Measurements from ENCODE around the gene MTRFR. TPM values are rescaled to one million over a fixed set of nuclear protein-coding genes. Genes with fewer than 3 reads are reported as not detected.
"Not testable (repeated sequence)": the region's sequence is repeated elsewhere in the genome, so short reads cannot be mapped to it uniquely, and the experiment has no call there.

Gene MTRFR
- total RNA-seq (2014; rRNA removed; shearing (Covaris generic)) = 16.9 and 19.8 TPM in 2 replicates

DNA sequence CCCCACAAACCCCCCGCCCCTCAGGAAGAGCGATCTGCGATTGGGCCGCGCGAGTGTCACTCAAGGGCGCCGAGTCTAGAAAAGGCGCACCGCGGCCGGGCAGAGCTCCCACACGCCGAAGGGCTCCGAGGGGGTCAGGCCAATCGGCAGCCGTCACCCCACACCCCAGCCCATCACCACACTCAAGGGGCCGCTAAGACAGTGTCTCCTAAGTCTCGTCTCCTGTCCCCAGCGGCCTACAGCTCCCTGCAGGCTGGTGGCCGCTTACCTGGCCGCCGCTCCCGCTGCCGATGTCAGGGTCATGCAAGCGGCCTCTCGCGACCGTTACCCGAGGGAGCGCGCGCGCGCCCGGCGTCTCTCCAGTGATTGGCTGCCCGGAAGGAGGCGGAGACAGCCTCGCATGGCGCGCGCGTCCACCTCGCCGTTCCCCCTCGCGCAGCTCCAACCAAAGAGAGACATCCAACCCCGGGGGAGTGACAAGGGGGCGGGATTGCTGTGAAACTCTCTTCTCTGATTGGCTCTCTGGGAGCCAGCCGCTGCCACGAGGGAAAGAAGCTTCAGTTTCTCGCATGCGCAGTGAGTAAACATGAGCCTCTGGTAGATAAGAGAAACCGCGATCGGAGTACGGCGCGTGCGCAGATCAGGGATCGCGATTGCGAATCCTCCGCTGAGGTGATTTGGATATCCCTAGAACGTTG, at the start of gene MTRFR, which contains the start of gene MPHOSPH9:
Gene MTRFR, plus strand, starts transcription at position 630 of the 698 bp plus-strand sequence. CDS start 20,239 bp downstream, outside the sequence.
Gene MPHOSPH9, minus strand, starts transcription at position 335 of the 698 bp plus-strand sequence. CDS start 2,777 bp downstream, outside the sequence.
- H3K4me1 ChIP-seq = no peaks in the 10 kb centered on the region
- DNase-seq = peak; percentile 99 to 100
- peak within 1 kb of the TSS; percentile 68 for H3K4me3 ChIP-seq

DNA sequence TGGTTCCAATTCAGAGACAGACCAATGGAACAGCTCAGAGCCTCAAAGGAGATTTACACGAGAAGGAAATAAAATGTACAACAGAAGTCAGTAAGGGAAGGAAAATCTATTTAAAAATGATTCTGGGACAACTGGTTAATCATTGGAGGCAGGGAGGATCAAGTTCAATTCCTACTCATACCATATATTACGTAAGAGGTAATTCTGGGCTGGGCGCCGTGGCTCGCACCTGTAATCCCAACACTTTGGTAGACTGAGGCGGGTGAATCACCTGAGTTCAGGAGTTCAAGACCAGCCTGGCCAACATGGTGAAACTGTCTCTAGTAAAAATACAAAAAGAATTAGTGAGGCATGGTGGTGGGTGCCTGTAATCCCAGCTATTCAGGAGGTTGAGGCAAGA, 45.6 kb upstream of the MTRFR start:
- Histone ChIP-seq H3K36me3 (peaks cover 52% of the 10 kb centered on the region), H3K9me3 (replicated peaks) (no peaks in the 10 kb centered on the region), H3K4me3 (no peak overlapping the region), H3K4me1 (no peaks in the 10 kb centered on the region), H3K27me3 (no peaks in the 10 kb centered on the region), H3K27ac (no peak overlapping the region)
- no peak for DNase-seq

More for the DNA sequence above, at the start of gene MTRFR, which contains the start of gene MPHOSPH9:
- H3K9me3 ChIP-seq (replicated peaks) = no peaks in the 10 kb centered on the region
- peaks cover 4% of the 10 kb centered on the region; the same call in 1 of the 2 replicates for H3K36me3 ChIP-seq
- peak within 1 kb of the TSS; percentile 75 for H3K27ac ChIP-seq
- H3K27me3 ChIP-seq = no peaks in the 10 kb centered on the region

DNA sequence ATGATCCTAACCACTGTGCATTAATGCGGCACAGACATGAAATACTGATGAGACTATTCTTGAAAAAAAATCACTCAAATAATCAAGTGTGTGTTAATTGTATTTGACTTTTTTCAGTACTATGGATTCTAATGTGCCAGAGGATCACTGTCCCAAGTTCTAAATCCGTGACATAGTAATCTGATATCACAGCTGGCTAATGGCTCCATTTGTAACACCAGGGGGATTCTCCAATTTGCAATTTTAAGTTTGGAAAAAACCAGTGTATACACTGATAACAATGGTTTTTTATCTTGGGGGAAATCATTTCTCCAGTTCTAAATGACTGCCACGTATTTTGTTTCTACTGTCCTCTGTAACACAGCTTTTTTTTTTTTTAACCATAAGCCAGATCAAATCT, 33.3 kb upstream of the MTRFR start:
- no peak overlapping the region for H3K4me3 ChIP-seq
- no peaks in the 10 kb centered on the region for H3K9me3 ChIP-seq (replicated peaks)
- peaks cover 44% of the 10 kb centered on the region for H3K36me3 ChIP-seq
- no peaks in the 10 kb centered on the region for H3K27me3 ChIP-seq
- peak in 1 of 2 experiments; percentile 31 for DNase-seq
- no peak overlapping the region for H3K27ac ChIP-seq
- no peaks in the 10 kb centered on the region for H3K4me1 ChIP-seq

DNA sequence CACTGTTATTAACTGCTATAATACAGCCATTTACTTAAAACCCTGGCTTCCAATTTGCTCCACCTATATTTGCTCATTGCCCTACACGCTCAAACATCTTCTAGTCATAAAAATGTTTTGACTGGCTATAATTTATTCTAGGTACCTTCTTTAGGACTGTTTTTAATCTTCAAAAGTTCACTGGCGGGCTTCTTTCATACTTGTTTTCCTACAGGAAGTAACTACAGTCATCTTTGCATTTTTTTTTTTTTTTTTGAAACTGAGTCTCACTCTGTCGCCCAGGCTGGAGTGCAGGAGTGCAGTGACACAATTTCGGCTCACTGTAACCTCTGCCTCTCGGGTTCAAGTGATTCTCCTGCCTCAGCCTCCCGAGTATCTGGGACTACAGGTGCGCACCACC, 32.8 kb upstream of the MTRFR start:
- Histone ChIP-seq H3K4me1 (no peaks in the 10 kb centered on the region), H3K27ac (no peak overlapping the region), H3K9me3 (replicated peaks) (no peaks in the 10 kb centered on the region), H3K4me3 (no peak overlapping the region), H3K36me3 (peaks cover 49% of the 10 kb centered on the region), H3K27me3 (no peaks in the 10 kb centered on the region)
- DNase-seq = no peak

DNA sequence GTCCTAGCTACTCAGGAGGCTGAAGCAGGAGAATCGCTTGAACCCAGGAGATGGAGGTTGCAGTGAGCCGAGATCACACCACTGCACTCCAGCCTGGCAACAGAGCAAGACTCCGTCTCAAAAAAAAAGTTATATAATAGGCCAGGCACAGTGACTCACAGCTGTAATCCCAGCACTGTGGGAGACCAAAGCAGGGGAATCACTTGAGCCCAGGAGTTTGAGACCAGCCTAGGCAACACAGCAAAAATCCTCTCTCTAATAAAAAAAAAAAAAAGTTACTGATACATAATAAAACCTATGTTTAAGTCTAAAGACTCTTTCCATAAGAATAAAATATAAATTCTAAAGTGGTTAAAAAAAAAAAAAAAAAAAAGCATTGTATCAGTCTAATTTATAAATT, 26.4 kb upstream of the MTRFR start:
- H3K4me1 ChIP-seq; H3K9me3 ChIP-seq (replicated peaks); H3K27me3 ChIP-seq; DNase-seq; H3K4me3 ChIP-seq; H3K27ac ChIP-seq: not testable (repeated sequence)
- peaks cover 58% of the 10 kb centered on the region for H3K36me3 ChIP-seq

DNA sequence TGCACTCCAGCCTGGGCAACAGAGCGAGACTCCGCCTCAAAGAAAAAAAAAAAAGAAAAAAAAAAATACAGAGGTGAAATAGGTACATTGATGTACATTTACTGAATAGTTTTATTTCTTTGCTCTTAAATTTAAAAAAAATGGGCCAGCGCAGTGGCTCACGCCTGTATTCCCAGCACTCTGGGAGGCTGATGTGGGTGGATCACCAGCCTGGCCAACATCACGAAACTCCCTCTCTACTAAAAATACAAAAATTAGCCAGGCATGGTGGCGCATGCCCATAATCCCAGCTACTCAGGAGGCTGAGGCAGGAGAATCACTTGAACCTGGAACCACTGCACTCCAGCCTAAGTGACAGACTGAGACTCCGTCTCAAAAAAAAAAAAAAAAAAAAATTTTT, 25.4 kb upstream of the MTRFR start:
- H3K27ac ChIP-seq; H3K9me3 ChIP-seq (replicated peaks); H3K4me1 ChIP-seq; H3K27me3 ChIP-seq; DNase-seq; H3K4me3 ChIP-seq: not testable (repeated sequence)
- H3K36me3 ChIP-seq = peaks cover 54% of the 10 kb centered on the region

DNA sequence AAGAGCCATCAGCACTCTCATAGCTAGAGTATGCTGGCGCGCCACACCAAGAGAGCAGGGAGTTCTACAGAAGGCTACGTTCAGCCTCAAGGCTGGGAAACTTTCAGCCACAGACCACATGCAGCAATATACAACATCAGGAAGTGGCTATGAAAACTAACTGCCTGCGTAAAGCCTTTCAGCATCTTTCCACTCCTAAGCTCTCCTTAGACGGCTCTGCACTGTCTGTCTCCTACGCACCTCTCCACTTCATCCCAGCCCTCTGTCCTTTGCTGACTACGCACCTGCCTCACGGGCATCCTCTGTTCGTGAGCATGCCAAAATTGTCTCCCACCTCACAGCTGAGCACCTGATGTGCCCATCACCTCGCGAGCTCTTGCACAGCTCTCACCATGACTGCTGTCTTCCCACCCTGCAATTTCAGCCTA, 10.0 kb upstream of the MTRFR start:
- Histone ChIP-seq H3K4me1 (no peaks in the 10 kb centered on the region), H3K36me3 (peaks cover 63% of the 10 kb centered on the region), H3K27me3 (no peaks in the 10 kb centered on the region), H3K9me3 (replicated peaks) (no peaks in the 10 kb centered on the region), H3K4me3 (no peak overlapping the region), H3K27ac (no peak overlapping the region)
- no peak for DNase-seq

DNA sequence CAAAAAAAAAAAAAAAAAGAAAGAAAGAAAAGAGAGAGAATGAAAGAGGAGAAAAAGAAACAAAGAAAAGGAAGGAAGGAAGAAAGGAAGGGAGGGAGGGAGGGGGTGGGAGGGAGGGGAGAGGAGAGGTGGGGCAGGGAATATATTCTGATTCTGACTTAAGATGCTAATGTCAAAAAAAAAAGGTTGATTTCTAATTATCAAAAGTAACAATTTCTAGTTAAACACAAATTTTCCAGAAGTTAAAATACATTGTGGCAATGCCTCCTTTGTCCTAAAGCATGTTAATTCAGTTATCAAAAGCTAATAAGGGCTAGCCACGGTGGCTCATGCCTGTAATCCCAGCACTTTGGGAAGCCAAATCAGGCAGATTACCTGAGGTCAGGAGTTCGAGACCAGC, 7.8 kb upstream of the MTRFR start:
- no peak for DNase-seq
- Histone ChIP-seq H3K4me1 (no peaks in the 10 kb centered on the region), H3K27me3 (no peaks in the 10 kb centered on the region), H3K9me3 (replicated peaks) (no peaks in the 10 kb centered on the region), H3K4me3 (no peak overlapping the region), H3K36me3 (peaks cover 51% of the 10 kb centered on the region), H3K27ac (no peak overlapping the region)

DNA sequence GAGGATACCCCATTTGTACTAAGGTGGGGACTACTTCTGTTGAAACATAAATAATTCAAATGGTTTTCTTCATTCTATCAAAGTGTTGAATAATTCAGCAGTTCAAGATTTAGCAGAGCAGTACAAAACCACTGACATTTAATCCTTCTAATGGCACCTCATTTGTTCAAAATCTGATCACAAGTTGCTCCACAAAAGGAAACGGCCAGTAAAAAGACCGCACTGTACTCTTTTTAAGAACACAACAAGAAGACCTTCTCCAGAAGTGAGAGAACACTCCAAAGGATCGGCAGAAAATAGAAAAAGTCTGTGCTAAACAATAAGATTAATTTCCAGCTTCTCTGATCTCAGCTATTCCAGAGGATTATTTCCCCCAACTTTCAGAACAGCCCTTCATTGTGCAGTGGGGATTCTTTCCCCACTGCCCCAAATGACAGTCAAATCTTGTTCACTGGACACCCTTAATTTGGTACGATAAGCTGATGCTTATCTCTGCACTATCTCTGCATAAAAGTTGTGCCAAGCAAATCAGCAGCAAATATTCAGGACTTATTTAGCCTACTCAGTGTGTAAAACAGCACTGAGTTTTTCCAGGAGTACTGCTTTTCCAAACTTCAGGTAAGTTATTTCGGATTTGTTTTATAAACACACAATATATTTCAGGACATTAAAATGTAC, 5.5 kb upstream of the MTRFR start:
- Histone ChIP-seq H3K27me3 (no peaks in the 10 kb centered on the region), H3K4me3 (no peak overlapping the region), H3K36me3 (peaks cover 34% of the 10 kb centered on the region), H3K9me3 (replicated peaks) (no peaks in the 10 kb centered on the region), H3K27ac (no peak overlapping the region), H3K4me1 (no peaks in the 10 kb centered on the region)
- no peak for DNase-seq

DNA sequence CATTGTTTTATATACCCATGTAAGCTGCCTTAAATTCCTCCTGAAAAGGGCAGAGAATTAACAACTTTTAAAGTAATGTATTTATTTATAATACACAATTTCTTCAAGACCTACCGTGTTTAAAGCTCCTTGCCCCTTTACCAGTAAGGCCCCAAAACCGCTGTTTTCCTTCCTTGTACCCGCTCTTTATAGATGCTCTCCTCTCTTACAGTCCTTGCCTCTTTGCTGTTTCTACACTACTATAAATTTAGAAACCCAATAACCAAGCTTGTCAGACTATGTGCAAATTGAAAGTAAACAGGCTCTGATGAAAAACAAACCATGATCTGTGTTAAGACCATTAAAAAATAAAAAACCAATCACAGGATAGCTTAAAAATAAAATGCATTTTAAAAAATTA, 4.2 kb upstream of the MTRFR start:
- Histone ChIP-seq H3K4me1 (no peaks in the 10 kb centered on the region), H3K27ac (no peak overlapping the region), H3K4me3 (no peak overlapping the region), H3K36me3 (peaks cover 29% of the 10 kb centered on the region), H3K9me3 (replicated peaks) (no peaks in the 10 kb centered on the region), H3K27me3 (no peaks in the 10 kb centered on the region)
- no peak for DNase-seq

DNA sequence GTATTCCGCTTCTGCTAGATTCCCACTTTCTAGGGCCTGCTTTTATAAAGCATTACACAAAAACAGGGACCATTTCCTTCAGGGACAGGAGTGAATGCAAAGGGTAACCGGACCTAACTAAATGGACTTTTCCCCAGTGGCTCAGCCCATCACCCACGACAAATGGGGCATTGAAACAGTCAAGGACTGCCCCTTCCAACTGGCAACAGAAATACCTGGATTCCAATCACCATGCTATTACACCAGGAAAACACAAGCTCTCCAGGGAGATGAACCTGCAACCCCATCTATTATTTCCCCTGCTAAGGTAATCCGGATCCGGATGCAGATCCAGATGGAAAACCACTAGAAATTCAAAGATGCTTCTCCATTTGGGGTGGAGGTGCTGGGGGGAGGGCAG, 1.3 kb upstream of the MTRFR start:
- Histone ChIP-seq H3K9me3 (replicated peaks) (no peaks in the 10 kb centered on the region), H3K36me3 (peaks cover 11% of the 10 kb centered on the region), H3K27me3 (no peaks in the 10 kb centered on the region), H3K4me3 (peak overlapping the region; percentile 68), H3K4me1 (no peaks in the 10 kb centered on the region), H3K27ac (peak overlapping the region; percentile 75)
- DNase-seq = peak in 1 of 2 experiments; percentile 15

DNA sequence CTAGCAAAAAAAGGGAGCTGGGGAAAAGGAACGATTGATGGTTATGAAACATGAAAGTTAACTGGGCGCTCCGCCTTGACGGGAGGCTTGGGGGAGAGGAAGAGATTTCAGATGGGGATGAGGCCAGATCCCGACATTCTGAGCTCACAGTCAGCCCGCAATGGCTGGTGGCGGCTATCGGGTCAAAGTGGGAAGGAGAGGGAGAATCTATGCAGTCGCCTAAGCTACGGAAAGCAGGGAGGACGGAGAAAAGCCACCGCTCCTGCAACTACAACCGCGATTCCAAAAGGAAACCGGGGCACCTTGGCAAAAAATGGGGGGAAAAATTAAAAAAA, 797 bp upstream of the MTRFR start:
- Histone ChIP-seq H3K4me3 (peak overlapping the region; percentile 68), H3K4me1 (no peaks in the 10 kb centered on the region), H3K9me3 (replicated peaks) (no peaks in the 10 kb centered on the region), H3K27me3 (no peaks in the 10 kb centered on the region), H3K27ac (peak overlapping the region; percentile 75), H3K36me3 (peaks cover 10% of the 10 kb centered on the region; the same call in 1 of the 2 replicates)
- no peak for DNase-seq

DNA sequence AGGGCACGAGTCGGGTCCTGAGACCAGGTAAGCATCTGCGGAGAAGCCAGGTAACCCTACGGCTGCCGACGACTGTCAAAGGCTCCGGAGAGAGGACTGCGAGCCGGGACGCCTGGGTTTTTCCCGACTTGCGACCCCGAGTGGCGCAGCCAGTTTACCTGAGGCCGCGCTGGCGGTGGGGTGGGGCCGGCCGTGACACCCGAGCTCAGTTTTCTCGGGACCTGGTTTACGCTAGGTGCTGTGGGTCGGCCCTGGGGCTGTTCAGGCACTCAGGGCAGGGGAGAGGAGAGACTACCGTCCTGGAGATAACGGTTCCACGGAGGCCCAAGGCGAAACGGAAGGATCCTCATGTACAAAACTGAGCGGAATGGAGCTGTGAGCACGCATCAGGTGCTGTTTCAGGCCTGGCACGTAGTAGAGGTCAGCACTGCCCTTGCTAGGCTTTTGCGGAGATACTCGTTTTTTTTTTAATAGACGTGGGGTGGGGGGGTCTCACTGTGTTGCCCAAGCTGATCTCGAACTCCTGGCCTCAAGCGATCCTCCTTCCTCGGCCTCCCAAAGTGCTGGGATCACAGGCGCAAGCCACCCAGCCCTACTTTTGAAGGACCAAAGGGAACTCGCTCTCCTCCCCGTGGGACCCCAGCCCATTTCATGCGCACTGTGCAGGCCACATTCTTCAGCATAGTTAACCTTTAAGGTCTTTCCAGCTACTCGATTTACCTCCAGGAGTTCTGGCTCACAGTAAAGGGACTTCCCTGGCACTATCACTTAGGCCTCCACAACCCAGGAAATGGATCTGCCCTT, 471 bp downstream of the MTRFR start:
- Histone ChIP-seq H3K9me3 (replicated peaks) (no peaks in the 10 kb centered on the region), H3K27ac (peak overlapping the region; percentile 33; the same call in 1 of the 2 replicates), H3K4me1 (no peaks in the 10 kb centered on the region), H3K27me3 (no peaks in the 10 kb centered on the region), H3K4me3 (peak overlapping the region; percentile 68), H3K36me3 (peaks cover 4% of the 10 kb centered on the region; the same call in 1 of the 2 replicates)
- peak in 1 of 2 experiments; percentile 9 for DNase-seq

DNA sequence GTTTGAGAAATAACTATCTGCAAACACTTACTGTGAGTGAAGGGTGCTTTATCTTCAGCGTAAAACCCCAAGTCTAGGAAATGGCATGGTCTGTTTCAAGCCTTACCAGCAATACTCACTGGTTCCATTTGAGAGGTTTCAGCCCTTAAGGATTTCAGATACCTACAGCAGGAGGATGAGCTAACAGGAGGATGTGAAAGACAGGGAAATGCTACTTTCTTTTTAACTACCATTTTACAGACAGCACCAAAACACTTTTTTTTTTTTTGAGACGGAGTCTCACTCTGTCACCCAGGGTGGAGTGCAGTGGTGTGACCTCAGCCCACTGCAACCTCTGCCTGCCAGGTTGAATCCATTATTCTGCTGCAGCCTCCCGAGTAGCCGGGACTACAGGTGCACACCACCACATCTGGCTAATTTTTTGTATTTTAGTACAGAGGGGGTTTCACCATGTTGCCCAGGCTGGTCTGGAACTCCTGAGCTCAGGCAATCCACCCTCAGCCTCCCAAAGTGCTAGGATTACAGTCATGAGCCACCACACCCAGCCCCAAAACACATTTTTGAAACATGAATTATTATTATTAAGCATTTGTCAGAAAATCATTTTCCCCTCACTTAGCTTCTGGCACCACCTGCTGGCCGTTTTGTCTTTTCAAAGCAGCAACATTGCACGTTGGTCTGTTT, 4.6 kb downstream of the MTRFR start:
- Histone ChIP-seq H3K9me3 (replicated peaks) (no peaks in the 10 kb centered on the region), H3K4me1 (no peaks in the 10 kb centered on the region), H3K27ac (no peak overlapping the region)

More for the DNA sequence above, 4.6 kb downstream of the MTRFR start:
- Histone ChIP-seq H3K4me3 (no peak overlapping the region), H3K27me3 (no peaks in the 10 kb centered on the region), H3K36me3 (peaks cover 8% of the 10 kb centered on the region)
- peak; percentile 55 to 69 for DNase-seq
